ENCODE measurements around the gene SORBS1. TPM values are rescaled to one million over a fixed set of nuclear protein-coding genes. Genes with fewer than 3 reads are reported as not detected.

The SORBS1 gene
- total and polyA plus RNA-seq, 2 experiments from 2014 or later: 11.0 to 20.6 TPM

DNA sequence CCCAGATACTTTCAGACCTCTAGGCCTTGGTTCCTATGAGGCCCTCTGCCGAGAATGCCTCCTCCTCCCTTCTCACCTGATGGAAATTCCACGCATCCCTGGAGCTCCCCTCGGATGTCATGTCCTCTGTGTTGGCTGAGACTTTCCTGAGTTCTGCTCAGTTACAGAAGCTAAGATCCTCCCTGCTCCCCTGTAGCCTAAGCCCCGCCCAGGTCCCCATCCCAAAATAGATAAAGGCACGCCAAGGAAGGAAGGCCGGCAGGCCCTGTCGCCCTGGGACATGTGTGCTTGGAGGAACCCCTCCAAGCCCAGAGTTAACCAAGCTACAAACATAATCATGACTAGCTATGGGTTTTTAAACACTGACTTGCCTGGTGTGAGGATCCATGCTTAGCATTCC lies 123.5 kb downstream of the SORBS1 start:
- Histone ChIP-seq H3K9me3 (ENCODE audit: low read depth) (no peaks in the 10 kb centered on the region), H3K27me3 (no peaks in the 10 kb centered on the region), H3K36me3 (no peaks in the 10 kb centered on the region), H3K27ac (no peak overlapping the region), H3K4me3 (no peak overlapping the region), H3K4me1 (ENCODE audit: low read depth) (no peaks in the 10 kb centered on the region)
- no peak for DNase-seq (ENCODE audit: low read depth in 1 of 2, low spot score in 1 of 2)
- TF ChIP-seq, protein P1, sequence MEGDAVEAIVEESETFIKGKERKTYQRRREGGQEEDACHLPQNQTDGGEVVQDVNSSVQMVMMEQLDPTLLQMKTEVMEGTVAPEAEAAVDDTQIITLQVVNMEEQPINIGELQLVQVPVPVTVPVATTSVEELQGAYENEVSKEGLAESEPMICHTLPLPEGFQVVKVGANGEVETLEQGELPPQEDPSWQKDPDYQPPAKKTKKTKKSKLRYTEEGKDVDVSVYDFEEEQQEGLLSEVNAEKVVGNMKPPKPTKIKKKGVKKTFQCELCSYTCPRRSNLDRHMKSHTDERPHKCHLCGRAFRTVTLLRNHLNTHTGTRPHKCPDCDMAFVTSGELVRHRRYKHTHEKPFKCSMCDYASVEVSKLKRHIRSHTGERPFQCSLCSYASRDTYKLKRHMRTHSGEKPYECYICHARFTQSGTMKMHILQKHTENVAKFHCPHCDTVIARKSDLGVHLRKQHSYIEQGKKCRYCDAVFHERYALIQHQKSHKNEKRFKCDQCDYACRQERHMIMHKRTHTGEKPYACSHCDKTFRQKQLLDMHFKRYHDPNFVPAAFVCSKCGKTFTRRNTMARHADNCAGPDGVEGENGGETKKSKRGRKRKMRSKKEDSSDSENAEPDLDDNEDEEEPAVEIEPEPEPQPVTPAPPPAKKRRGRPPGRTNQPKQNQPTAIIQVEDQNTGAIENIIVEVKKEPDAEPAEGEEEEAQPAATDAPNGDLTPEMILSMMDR (IDR thresholded peaks at IDR 0.05; ENCODE audit: low read depth, low read length): no peak

DNA sequence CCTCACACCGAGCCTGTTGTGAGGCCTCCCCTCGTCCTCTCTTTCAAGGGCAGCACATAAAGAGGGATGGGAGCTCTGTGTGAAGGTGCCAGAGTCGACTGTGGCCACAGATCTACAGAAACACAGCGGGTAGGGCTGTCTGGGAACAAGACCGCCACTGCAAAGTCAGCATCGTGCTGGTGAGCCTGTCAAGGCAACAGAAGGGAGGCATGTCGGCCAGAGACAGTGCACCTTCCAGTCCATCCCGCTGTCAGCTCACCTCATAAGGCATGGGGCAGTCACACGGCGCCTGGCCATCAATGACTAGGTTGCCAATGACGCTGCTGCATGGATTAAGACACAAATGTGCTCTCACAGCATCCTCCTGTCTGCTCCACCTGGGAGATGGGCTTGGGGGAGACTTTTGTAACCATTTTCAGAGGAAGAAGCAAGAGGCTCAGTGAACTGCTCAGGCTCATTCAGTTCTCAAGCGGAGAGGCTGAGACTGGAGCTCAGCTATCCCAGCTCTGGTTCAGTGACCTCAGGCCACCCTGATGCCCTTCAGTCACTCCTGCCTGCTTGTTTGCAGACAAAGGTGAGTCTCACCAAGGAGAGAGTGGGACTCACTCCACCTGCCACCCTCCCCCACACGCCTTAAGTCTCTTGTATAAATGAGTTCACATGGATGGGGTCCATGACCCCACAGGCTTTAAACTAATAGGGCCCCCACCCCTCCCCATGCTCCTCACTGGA lies 125.5 kb downstream of the SORBS1 start:
- TF ChIP-seq, protein P1 (IDR thresholded peaks at IDR 0.05; ENCODE audit: low read depth, low read length): no peak
- Histone ChIP-seq H3K9me3 (ENCODE audit: low read depth) (no peaks in the 10 kb centered on the region), H3K4me1 (ENCODE audit: low read depth) (no peaks in the 10 kb centered on the region), H3K27me3 (no peaks in the 10 kb centered on the region), H3K4me3 (no peak overlapping the region), H3K27ac (no peak overlapping the region), H3K36me3 (no peaks in the 10 kb centered on the region)
- no peak for DNase-seq (ENCODE audit: low read depth in 1 of 2, low spot score in 1 of 2)

DNA sequence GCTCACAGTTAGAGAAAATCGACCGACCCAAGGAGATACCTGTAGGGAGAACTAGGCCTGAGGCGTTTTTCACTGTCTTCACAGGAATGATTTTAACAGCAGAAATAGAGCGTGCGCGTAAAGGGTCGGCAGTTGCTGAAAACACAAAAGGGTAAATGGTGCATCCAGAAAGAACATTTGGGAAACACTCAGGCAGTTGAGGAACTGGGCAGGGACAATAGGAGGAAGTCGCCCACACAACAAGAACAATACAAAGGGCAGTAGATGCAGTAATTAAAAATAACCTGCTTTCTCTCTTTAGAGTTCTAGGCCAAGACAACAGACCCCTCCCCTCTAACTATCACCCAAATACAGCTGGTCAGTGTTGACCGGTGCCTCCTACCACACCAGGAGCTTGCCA lies 126.6 kb downstream of the SORBS1 start:
- no peak overlapping the region for H3K27ac ChIP-seq
- no peak for DNase-seq (ENCODE audit: low read depth in 1 of 2, low spot score in 1 of 2)
- TF ChIP-seq, protein P1 (IDR thresholded peaks at IDR 0.05; ENCODE audit: low read depth, low read length): no peak

DNA sequence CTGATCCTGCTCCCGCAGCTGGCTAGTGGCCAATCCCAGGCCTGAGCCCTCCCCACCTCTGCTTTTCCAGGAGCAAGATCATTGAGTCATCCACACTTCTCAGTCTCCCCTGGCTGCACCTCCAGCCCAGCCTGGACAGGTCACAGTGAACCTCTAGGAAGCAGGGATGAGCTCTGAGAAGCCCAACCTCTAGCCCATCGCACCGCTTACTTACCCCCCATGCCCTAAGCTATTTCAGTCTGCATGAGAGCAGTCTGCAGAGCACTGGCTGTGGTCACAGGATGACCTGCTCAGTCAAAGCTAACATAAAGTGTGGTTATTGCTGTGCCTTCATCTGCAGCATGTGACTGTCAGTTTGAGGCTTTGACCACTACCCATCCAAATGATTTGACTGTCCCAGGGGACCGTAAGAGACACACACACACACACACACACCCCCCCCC lies 129.2 kb downstream of the SORBS1 start:
- H3K36me3 ChIP-seq: no peaks in the 10 kb centered on the region
- TF ChIP-seq, protein P1 (IDR thresholded peaks at IDR 0.05; ENCODE audit: low read depth, low read length): no peak
- H3K4me3 ChIP-seq: no peak overlapping the region
- no peaks in the 10 kb centered on the region for H3K4me1 ChIP-seq (ENCODE audit: low read depth)
- DNase-seq (ENCODE audit: low read depth in 1 of 2, low spot score in 1 of 2): peak in 1 of 2 donors; percentile 11
- no peaks in the 10 kb centered on the region for H3K9me3 ChIP-seq (ENCODE audit: low read depth)
- H3K27me3 ChIP-seq: no peaks in the 10 kb centered on the region
- H3K27ac ChIP-seq: no peak overlapping the region

More for the DNA sequence above, 126.6 kb downstream of the SORBS1 start:
- Histone ChIP-seq H3K9me3 (ENCODE audit: low read depth) (no peaks in the 10 kb centered on the region), H3K27me3 (no peaks in the 10 kb centered on the region), H3K4me3 (no peak overlapping the region), H3K36me3 (no peaks in the 10 kb centered on the region), H3K4me1 (ENCODE audit: low read depth) (no peaks in the 10 kb centered on the region)

DNA sequence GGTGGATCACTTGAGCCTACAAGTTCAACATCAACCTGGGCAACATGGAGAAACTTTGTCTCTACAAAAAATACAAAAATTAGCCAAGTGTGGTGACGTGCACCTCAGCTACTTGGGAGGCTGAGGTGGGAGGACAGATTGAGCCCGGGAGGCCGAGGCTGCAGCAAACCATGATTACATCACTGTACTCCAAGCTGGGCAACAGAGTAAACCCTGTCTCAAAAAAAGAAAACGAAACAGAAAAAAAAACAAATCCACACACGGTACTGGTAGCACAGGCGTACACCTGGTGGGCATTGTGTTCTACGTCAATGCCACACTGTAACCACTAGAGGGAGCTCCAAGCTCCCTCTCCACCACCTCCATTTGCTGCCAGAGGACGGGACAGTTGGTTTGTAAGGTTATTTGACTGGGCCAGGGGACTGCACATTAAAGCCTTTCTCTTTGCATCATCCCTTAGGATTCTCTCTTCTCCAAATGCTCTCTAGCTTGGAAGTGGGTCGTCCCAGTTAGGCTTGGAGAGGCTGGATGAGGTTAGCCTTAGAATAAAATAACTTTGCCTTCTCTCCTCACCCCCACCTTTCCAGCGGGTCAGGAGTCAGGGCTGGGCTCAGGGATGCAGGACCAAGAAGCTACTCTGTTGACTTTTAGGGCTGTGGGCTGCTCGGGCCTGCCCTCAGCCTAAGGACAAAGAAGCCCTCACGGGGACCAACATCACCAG lies 130.8 kb downstream of the SORBS1 start:
- H3K36me3 ChIP-seq: no peaks in the 10 kb centered on the region
- H3K4me1 ChIP-seq (ENCODE audit: low read depth): no peaks in the 10 kb centered on the region
- no peak overlapping the region for H3K27ac ChIP-seq
- no peak overlapping the region for H3K4me3 ChIP-seq
- peak; percentile 74 to 77 for DNase-seq (ENCODE audit: low read depth in 1 of 2, low spot score in 1 of 2)
- H3K27me3 ChIP-seq: no peaks in the 10 kb centered on the region
- H3K9me3 ChIP-seq (ENCODE audit: low read depth): no peaks in the 10 kb centered on the region
- TF ChIP-seq, protein P1 (IDR thresholded peaks at IDR 0.05; ENCODE audit: low read depth, low read length): peak; percentile 93
